Activated CD4-positive, alpha-beta T cell treated with anti-CD3 and anti-CD28 coated beads, Interleukin-10, Interleukin-2, amounts not matched to agents 100 ng/mL and 50 ng/mL, durations not matched to agents 16 hours and 8 hours (primary cell): ENCODE measurements around the gene APOLD1.
"Not testable (repeated sequence)": the region's sequence is repeated elsewhere in the genome, so short reads cannot be mapped to it uniquely, and the experiment has no call there.

Experiments used
- DNase-seq: peaks from one replicate; pipeline ENCODE4 v3.0.0-alpha.2; 2020

APOLD1 gene

GRCh38 chr12:12784911-12785814 lies at the start of gene APOLD1:
Gene APOLD1 (plus strand): TSS chr12:12785659. CDS start chr12:12785692, 33 bp downstream.
- peak; percentile 63 for DNase-seq

GRCh38 chr12:12736759-12737676 lies 48.4 kb upstream of the APOLD1 start:
- peak; percentile 86 for DNase-seq

- DNase-seq = not testable (repeated sequence)
Measured at GRCh38 chr12:12738152-12738551, 47.3 kb upstream of the APOLD1 start.

GRCh38 chr12:12741660-12742059 lies 43.8 kb upstream of the APOLD1 start:
- DNase-seq = no peak

- DNase-seq = no peak
Measured at GRCh38 chr12:12744546-12745305, 40.7 kb upstream of the APOLD1 start.

GRCh38 chr12:12745576-12746211 lies 39.8 kb upstream of the APOLD1 start:
- no peak for DNase-seq

GRCh38 chr12:12747278-12747677 lies 38.2 kb upstream of the APOLD1 start:
- no peak for DNase-seq

- DNase-seq = no peak
Measured at GRCh38 chr12:12748044-12748443, 37.4 kb upstream of the APOLD1 start.

GRCh38 chr12:12749433-12749832 lies 36.0 kb upstream of the APOLD1 start:
- no peak for DNase-seq

- DNase-seq = no peak
Measured at GRCh38 chr12:12755923-12756322, 29.5 kb upstream of the APOLD1 start.

- DNase-seq = no peak
Measured at GRCh38 chr12:12757121-12757520, 28.3 kb upstream of the APOLD1 start.

GRCh38 chr12:12759234-12759915 lies 26.1 kb upstream of the APOLD1 start:
- no peak for DNase-seq

GRCh38 chr12:12764824-12765223 lies 20.6 kb upstream of the APOLD1 start:
- DNase-seq = no peak

GRCh38 chr12:12770262-12770661 lies 15.2 kb upstream of the APOLD1 start:
- DNase-seq = no peak

- no peak for DNase-seq
Measured at GRCh38 chr12:12774791-12775190, 10.7 kb upstream of the APOLD1 start.

- no peak for DNase-seq
Measured at GRCh38 chr12:12776261-12776660, 9.2 kb upstream of the APOLD1 start.

GRCh38 chr12:12777092-12777491 lies 8.4 kb upstream of the APOLD1 start:
- DNase-seq = no peak

GRCh38 chr12:12779007-12779406 lies 6.5 kb upstream of the APOLD1 start:
- no peak for DNase-seq

GRCh38 chr12:12779529-12779928 lies 5.9 kb upstream of the APOLD1 start:
- DNase-seq = no peak

- DNase-seq = no peak
Measured at GRCh38 chr12:12784116-12784515, 1.3 kb upstream of the APOLD1 start.

- DNase-seq = no peak
Measured at GRCh38 chr12:12786351-12786705, 869 bp downstream of the APOLD1 start.
